Panc1 (cell line): ENCODE data around the gene NAAA.

ENCODE experiments used
- CTCF ChIP-seq: fragments of 450-650 bp; IDR thresholded peaks from 2 replicates; pipeline ENCODE4 v1.5.1; 2017; ENCODE audit warnings: mild to moderate bottlenecking
- POLR2AphosphoS5 ChIP-seq: IDR thresholded peaks from 2 replicates; pipeline ENCODE4 v1.6.1; 2012; ENCODE audit warnings: mild to moderate bottlenecking, low read depth, low read length, moderate library complexity
- SIN3A ChIP-seq: IDR thresholded peaks from 2 replicates; pipeline ENCODE4 v1.6.1; 2012; ENCODE audit warnings: low read depth, mild to moderate bottlenecking, low read length, moderate library complexity, borderline replicate concordance; ENCODE audit not compliant: insufficient read depth
- TCF7L2 ChIP-seq: IDR thresholded peaks from 2 replicates; pipeline ENCODE4 v1.6.1; 2011; ENCODE audit warnings: mild to moderate bottlenecking, low read depth, low read length, inconsistent platforms
- TF ChIP-seq, protein P1 (sequence below), 2 experiments: IDR thresholded peaks; 2 replicates each; pipeline ENCODE4 v1.6.1; 2011 to 2012; ENCODE audit warnings: low read depth in 2 of 2, control low read depth in 1 of 2, low read length in 1 of 2, mild to moderate bottlenecking in 1 of 2, moderate library complexity in 1 of 2; ENCODE audit not compliant: insufficient read depth in 1 of 2

DNA sequence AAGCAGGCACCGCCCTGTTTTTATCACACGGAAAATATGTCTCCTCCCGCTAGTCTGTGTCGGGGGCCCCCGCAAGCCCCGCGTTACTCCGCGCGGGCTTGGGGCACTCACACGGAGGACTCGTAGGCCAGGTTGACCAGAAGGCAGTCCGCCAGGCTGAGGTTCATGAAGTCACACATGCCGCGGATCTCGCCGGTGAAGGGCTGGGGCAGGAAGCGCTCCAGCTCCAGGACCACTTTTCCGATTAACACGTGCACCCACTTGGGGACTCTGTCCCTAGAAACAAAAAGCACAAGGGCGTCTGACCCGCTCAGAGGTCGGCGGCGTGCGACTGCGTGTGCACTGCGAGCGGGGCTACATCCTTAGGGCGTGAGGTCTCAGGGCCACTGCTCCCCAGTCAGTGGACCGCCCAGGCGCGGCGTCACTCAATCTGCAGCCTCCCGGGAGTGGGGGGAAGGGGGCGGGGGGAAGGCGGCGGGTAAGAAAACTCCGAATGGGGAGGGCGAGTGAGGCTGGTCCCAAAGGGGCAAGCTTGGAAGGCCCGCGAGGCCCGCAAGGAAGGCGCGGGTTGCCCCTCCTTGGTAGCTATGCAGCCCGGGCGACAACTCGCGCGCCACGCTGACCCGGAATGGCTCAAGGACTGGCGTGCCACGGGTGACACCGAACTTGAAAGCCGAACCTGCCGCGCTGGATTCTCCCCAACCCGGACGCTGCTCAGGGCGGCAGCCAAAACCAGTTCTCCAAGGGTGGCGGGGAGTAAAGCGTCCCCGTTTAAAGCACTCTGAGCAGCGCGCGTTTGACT lies 722 bp downstream of the NAAA start:
- no peak for TF ChIP-seq CTCF
- TF ChIP-seq, protein P1, sequence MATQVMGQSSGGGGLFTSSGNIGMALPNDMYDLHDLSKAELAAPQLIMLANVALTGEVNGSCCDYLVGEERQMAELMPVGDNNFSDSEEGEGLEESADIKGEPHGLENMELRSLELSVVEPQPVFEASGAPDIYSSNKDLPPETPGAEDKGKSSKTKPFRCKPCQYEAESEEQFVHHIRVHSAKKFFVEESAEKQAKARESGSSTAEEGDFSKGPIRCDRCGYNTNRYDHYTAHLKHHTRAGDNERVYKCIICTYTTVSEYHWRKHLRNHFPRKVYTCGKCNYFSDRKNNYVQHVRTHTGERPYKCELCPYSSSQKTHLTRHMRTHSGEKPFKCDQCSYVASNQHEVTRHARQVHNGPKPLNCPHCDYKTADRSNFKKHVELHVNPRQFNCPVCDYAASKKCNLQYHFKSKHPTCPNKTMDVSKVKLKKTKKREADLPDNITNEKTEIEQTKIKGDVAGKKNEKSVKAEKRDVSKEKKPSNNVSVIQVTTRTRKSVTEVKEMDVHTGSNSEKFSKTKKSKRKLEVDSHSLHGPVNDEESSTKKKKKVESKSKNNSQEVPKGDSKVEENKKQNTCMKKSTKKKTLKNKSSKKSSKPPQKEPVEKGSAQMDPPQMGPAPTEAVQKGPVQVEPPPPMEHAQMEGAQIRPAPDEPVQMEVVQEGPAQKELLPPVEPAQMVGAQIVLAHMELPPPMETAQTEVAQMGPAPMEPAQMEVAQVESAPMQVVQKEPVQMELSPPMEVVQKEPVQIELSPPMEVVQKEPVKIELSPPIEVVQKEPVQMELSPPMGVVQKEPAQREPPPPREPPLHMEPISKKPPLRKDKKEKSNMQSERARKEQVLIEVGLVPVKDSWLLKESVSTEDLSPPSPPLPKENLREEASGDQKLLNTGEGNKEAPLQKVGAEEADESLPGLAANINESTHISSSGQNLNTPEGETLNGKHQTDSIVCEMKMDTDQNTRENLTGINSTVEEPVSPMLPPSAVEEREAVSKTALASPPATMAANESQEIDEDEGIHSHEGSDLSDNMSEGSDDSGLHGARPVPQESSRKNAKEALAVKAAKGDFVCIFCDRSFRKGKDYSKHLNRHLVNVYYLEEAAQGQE (IDR thresholded peaks at IDR 0.05; ENCODE audit: insufficient read depth in 1 of 2, low read depth in 2 of 2, low read length in 1 of 2): no peak
- TF ChIP-seq TCF7L2: peak; percentile 46; the same call in 1 of the 2 replicates
- no peak for TF ChIP-seq SIN3A
- TF ChIP-seq POLR2AphosphoS5: no peak
